CD4-positive, alpha-beta T cell treated with Interleukin-2 at 100 ng/mL for 4 hours (primary cell): ENCODE results near the gene SLC6A15.

Source experiments
- DNase-seq: peaks from one replicate; pipeline ENCODE4 v3.0.0-alpha.2; 2020; ENCODE audit warnings: low spot score

SLC6A15 gene

GRCh38 chr12:84912198-84913128 lies at the start of gene SLC6A15:
Gene SLC6A15, minus strand, starts transcription at chr12:84912799. Its CDS starts 20,679 bp downstream, at chr12:84892120.
- DNase-seq = no peak

- no peak for DNase-seq
These were observed 48.3 kb upstream of the SLC6A15 start for GRCh38 chr12:84960918-84961317.

GRCh38 chr12:84955298-84955697 lies 42.7 kb upstream of the SLC6A15 start:
- DNase-seq = no peak

- DNase-seq = no peak
These were observed 41.8 kb upstream of the SLC6A15 start for GRCh38 chr12:84954415-84954814.

- DNase-seq = no peak
These were observed 38.5 kb upstream of the SLC6A15 start for GRCh38 chr12:84950971-84951546.

GRCh38 chr12:84946753-84947152 lies 34.2 kb upstream of the SLC6A15 start:
- DNase-seq = no peak

GRCh38 chr12:84937415-84937814 lies 24.8 kb upstream of the SLC6A15 start:
- no peak for DNase-seq

- no peak for DNase-seq
These were observed 16.9 kb upstream of the SLC6A15 start for GRCh38 chr12:84929501-84929900.

- DNase-seq = no peak
These were observed 12.4 kb upstream of the SLC6A15 start for GRCh38 chr12:84924981-84925380.

- DNase-seq = no peak
These were observed 10.1 kb upstream of the SLC6A15 start for GRCh38 chr12:84922693-84923092.

- DNase-seq = no peak
These were observed 7.7 kb upstream of the SLC6A15 start for GRCh38 chr12:84920331-84920730.

- DNase-seq = no peak
These were observed 6.7 kb upstream of the SLC6A15 start for GRCh38 chr12:84919271-84919670.

GRCh38 chr12:84913129-84913515 lies 523 bp upstream of the SLC6A15 start:
- no peak for DNase-seq

- no peak for DNase-seq
These were observed 1.1 kb downstream of the SLC6A15 start for GRCh38 chr12:84911271-84912197.

- no peak for DNase-seq
These were observed 1.9 kb downstream of the SLC6A15 start for GRCh38 chr12:84910549-84911241.

GRCh38 chr12:84904051-84904450 lies 8.5 kb downstream of the SLC6A15 start:
- DNase-seq = no peak

- no peak for DNase-seq
These were observed 21.3 kb downstream of the SLC6A15 start for GRCh38 chr12:84891106-84891838.

- DNase-seq = no peak
These were observed 22.8 kb downstream of the SLC6A15 start for GRCh38 chr12:84889818-84890217.

- DNase-seq = no peak
These were observed 23.7 kb downstream of the SLC6A15 start for GRCh38 chr12:84888861-84889260.

- no peak for DNase-seq
These were observed 35.3 kb downstream of the SLC6A15 start for GRCh38 chr12:84877340-84877739.

GRCh38 chr12:84875241-84875640 lies 37.4 kb downstream of the SLC6A15 start:
- DNase-seq = no peak
